ENCODE measurements around the gene ZCCHC7. TPM values are rescaled to one million over a fixed set of nuclear protein-coding genes. Genes with fewer than 3 reads are reported as not detected.

The ZCCHC7 gene
- total and polyA plus RNA-seq, 2 donors (not counting 3 experiments of a cell fraction or from before 2014, with no cell fraction given), result 7.4 to 14.8 TPM

GRCh38 chr9:37339923-37340322 is 219.5 kb downstream of the ZCCHC7 start:
- H3K9me3 ChIP-seq (replicated peaks; ENCODE audit: control insufficient read depth, insufficient read depth, low read length), result no peaks in the 10 kb centered on the region
- FAIRE-seq, result no peak

More at GRCh38 chr9:37339923-37340322, 219.5 kb downstream of the ZCCHC7 start:
- BruUV-seq (replicated peaks), result no TSS peak
- intact Hi-C loops (cut with micrococcal nuclease) (no loop called here), dilution Hi-C loops (cut with MboI; ENCODE audit: extremely low pct_ligation_motif_present, low sequenced_read_pairs) (no loop called here)
- Histone ChIP-seq H3K9me1 (replicated peaks; ENCODE audit: control insufficient read depth, extremely low read depth, insufficient read depth, low read length) (no peaks in the 10 kb centered on the region), H3K27ac (ENCODE audit: insufficient read depth, low read depth, low read length) (no peak overlapping the region), H3K9ac (replicated peaks; ENCODE audit: extremely low read depth, insufficient read depth, low read length) (no peak overlapping the region), H3K36me3 (ENCODE audit: control insufficient read depth in 2 of 2, extremely low read depth in 1 of 2, insufficient read depth in 2 of 2, low read length in 2 of 2) (no peaks in the 10 kb centered on the region), H3K79me2 (ENCODE audit: control insufficient read depth, insufficient read depth, low read length) (no peaks in the 10 kb centered on the region), H3K4me1 (ENCODE audit: control insufficient read depth, extremely low read depth, insufficient read depth, low read length) (no peaks in the 10 kb centered on the region), H4K20me1 (replicated peaks; ENCODE audit: control insufficient read depth, extremely low read depth, insufficient read depth, low read length) (no peaks in the 10 kb centered on the region), H3K4me2 (ENCODE audit: insufficient read depth, low read length) (no peak overlapping the region), H3K27me3 (ENCODE audit: control insufficient read depth in 2 of 2, insufficient read depth in 2 of 2, low read length in 2 of 2) (no peaks in the 10 kb centered on the region), H2AFZ (ENCODE audit: low read depth, low read length) (no peak overlapping the region), H3K4me3 (replicated peaks in 1 of 3; ENCODE audit: insufficient read depth in 1 of 3, low read depth in 1 of 3, low read length in 3 of 3) (no peak overlapping the region)
- no peak for TF ChIP-seq JUN (IDR thresholded peaks at IDR 0.05; ENCODE audit: borderline replicate concordance, insufficient read depth, insufficient read length, low read depth)
- no peak for TF ChIP-seq GATA2 (IDR thresholded peaks at IDR 0.05; ENCODE audit: insufficient read depth, insufficient read length, low read depth, low read length)
- no peak for TF ChIP-seq MAX (IDR thresholded peaks at IDR 0.05; ENCODE audit: insufficient read depth, insufficient read length)
- TF ChIP-seq FOS (IDR thresholded peaks at IDR 0.05; ENCODE audit: borderline replicate concordance, insufficient read depth, low read length), result no peak
- no peak for TF ChIP-seq CTCF (IDR thresholded peaks at IDR 0.05; ENCODE audit: extremely low read depth in 1 of 2, insufficient read depth in 1 of 2, low read depth in 1 of 2, low read length in 2 of 2)
- TF ChIP-seq EZH2 (IDR thresholded peaks at IDR 0.05; ENCODE audit: borderline replicate concordance, low read depth, low read length, severe bottlenecking), result no peak
- no peak for TF ChIP-seq POLR2A (IDR thresholded peaks at IDR 0.05; ENCODE audit: low read depth, low read length)
- TF ChIP-seq MYC (IDR thresholded peaks at IDR 0.05; ENCODE audit: low read depth, low read length), result no peak
- TF ChIP-seq POLR2AphosphoS5 (IDR thresholded peaks at IDR 0.05; ENCODE audit: insufficient read depth, low read depth, low read length), result no peak
- ChIA-PET CTCF (interaction anchor here (0.9 to 1.6 kb wide), 3 partner anchors 7 to 17 kb away, joined by 4 to 6 read pairs (median 4); no protein-coding TSS in a partner anchor), POLR2A (no interaction called here)
- no peak for DNase-seq (ENCODE audit: low read depth, low spot score)
